Parathyroid adenoma (tissue), 2 donors: ENCODE measurements around the gene HRH2.

Experiments used
- H2AFZ ChIP-seq: fragments of 300-600 bp; sonication (generic); one replicate; pipeline ENCODE4 v1.7.0; 2017; ENCODE audit warnings: antibody characterized with exemption, mild to moderate bottlenecking
- H3K27ac ChIP-seq: fragments of 300-600 bp; sonication (generic); one replicate; pipeline ENCODE4 v1.7.0; 2017
- H3K27me3 ChIP-seq: fragments of 300-600 bp; sonication (generic); one replicate; pipeline ENCODE4 v1.7.0; 2017; ENCODE audit warnings: low read length; ENCODE audit not compliant: control insufficient read depth, insufficient read depth
- H3K36me3 ChIP-seq: fragments of 300-600 bp; sonication (generic); one replicate; pipeline ENCODE4 v1.7.0; 2017; ENCODE audit warnings: low read length; ENCODE audit not compliant: control insufficient read depth, insufficient read depth
- H3K4me1 ChIP-seq: fragments of 300-600 bp; sonication (generic); one replicate; pipeline ENCODE4 v1.7.0; 2017; ENCODE audit warnings: control low read depth
- H3K4me2 ChIP-seq: fragments of 300-600 bp; sonication (generic); one replicate; pipeline ENCODE4 v1.7.0; 2017; ENCODE audit warnings: low read length
- H3K4me3 ChIP-seq: fragments of 300-600 bp; sonication (generic); one replicate; pipeline ENCODE4 v1.7.0; 2017; ENCODE audit warnings: low read depth, low read length
- H3K79me2 ChIP-seq: fragments of 300-600 bp; sonication (generic); one replicate; pipeline ENCODE4 v1.7.0; 2017; ENCODE audit warnings: control low read depth
- H3K9ac ChIP-seq: fragments of 300-600 bp; sonication (generic); one replicate; pipeline ENCODE4 v1.7.0; 2017; ENCODE audit warnings: mild to moderate bottlenecking
- H3K9me3 ChIP-seq: fragments of 300-600 bp; sonication (generic); one replicate; pipeline ENCODE4 v1.7.0; 2017; ENCODE audit warnings: low read length; ENCODE audit not compliant: control insufficient read depth
- CTCF ChIP-seq: fragments of 300-600 bp; sonication (generic); IDR thresholded peaks from one replicate; pipeline ENCODE4 v1.7.0; 2017; ENCODE audit warnings: antibody characterized with exemption, mild to moderate bottlenecking
- donor health status: primary hyperparathyroidism.

HRH2 gene

GRCh38 chr5:175681968-175682340 lies 24.1 kb downstream of the HRH2 start:
- Histone ChIP-seq H2AFZ (peak overlapping the region; percentile 28), H3K9me3 (no peaks in the 10 kb centered on the region), H3K27me3 (no peaks in the 10 kb centered on the region), H3K79me2 (no peaks in the 10 kb centered on the region), H3K9ac (no peak overlapping the region), H3K4me2 (peak overlapping the region; percentile 34), H3K36me3 (no peaks in the 10 kb centered on the region), H3K27ac (peak overlapping the region; percentile 67), H3K4me1 (peaks cover 19% of the 10 kb centered on the region), H3K4me3 (no peak overlapping the region)
- TF ChIP-seq CTCF = no peak

GRCh38 chr5:175682664-175683063 lies 24.8 kb downstream of the HRH2 start:
- H2AFZ ChIP-seq = no peak overlapping the region
- peaks cover 19% of the 10 kb centered on the region for H3K4me1 ChIP-seq
- H3K27me3 ChIP-seq = no peaks in the 10 kb centered on the region
- H3K9me3 ChIP-seq = no peaks in the 10 kb centered on the region
- H3K4me2 ChIP-seq = no peak overlapping the region
- no peak overlapping the region for H3K9ac ChIP-seq
- no peaks in the 10 kb centered on the region for H3K36me3 ChIP-seq
- H3K27ac ChIP-seq = no peak overlapping the region
- H3K4me3 ChIP-seq = no peak overlapping the region
- no peaks in the 10 kb centered on the region for H3K79me2 ChIP-seq
- no peak for TF ChIP-seq CTCF

GRCh38 chr5:175683231-175683630 lies 25.4 kb downstream of the HRH2 start:
- H3K9ac ChIP-seq = no peak overlapping the region
- H3K4me2 ChIP-seq = no peak overlapping the region
- no peak overlapping the region for H3K27ac ChIP-seq
- no peaks in the 10 kb centered on the region for H3K27me3 ChIP-seq
- TF ChIP-seq CTCF = no peak
- no peaks in the 10 kb centered on the region for H3K9me3 ChIP-seq
- no peak overlapping the region for H2AFZ ChIP-seq
- H3K36me3 ChIP-seq = no peaks in the 10 kb centered on the region
- H3K79me2 ChIP-seq = no peaks in the 10 kb centered on the region
- H3K4me3 ChIP-seq = no peak overlapping the region
- H3K4me1 ChIP-seq = peaks cover 19% of the 10 kb centered on the region

- TF ChIP-seq CTCF = no peak
- H3K4me3 ChIP-seq = no peak overlapping the region
- H3K4me2 ChIP-seq = no peak overlapping the region
- no peaks in the 10 kb centered on the region for H3K36me3 ChIP-seq
- H3K27ac ChIP-seq = no peak overlapping the region
- no peaks in the 10 kb centered on the region for H3K27me3 ChIP-seq
- peaks cover 19% of the 10 kb centered on the region for H3K4me1 ChIP-seq
- no peak overlapping the region for H2AFZ ChIP-seq
- H3K9me3 ChIP-seq = no peaks in the 10 kb centered on the region
- no peak overlapping the region for H3K9ac ChIP-seq
- H3K79me2 ChIP-seq = no peaks in the 10 kb centered on the region
Measured at GRCh38 chr5:175683921-175684320, 26.1 kb downstream of the HRH2 start.

GRCh38 chr5:175684931-175685330 lies 27.1 kb downstream of the HRH2 start:
- H2AFZ ChIP-seq = no peak overlapping the region
- no peak overlapping the region for H3K4me3 ChIP-seq
- H3K36me3 ChIP-seq = no peaks in the 10 kb centered on the region
- no peak overlapping the region for H3K9ac ChIP-seq
- TF ChIP-seq CTCF = no peak
- peaks cover 19% of the 10 kb centered on the region for H3K4me1 ChIP-seq
- H3K4me2 ChIP-seq = no peak overlapping the region
- no peaks in the 10 kb centered on the region for H3K79me2 ChIP-seq
- no peaks in the 10 kb centered on the region for H3K9me3 ChIP-seq
- no peak overlapping the region for H3K27ac ChIP-seq
- H3K27me3 ChIP-seq = no peaks in the 10 kb centered on the region
